ENCODE measurements around the gene SF3A2.
A peak's percentile ranks its signal among the peaks of the same experiment; 100 is the strongest.

SF3A2 gene

GRCh38 chr19:2207991-2208860, 28.4 kb upstream of the SF3A2 start:
- Histone ChIP-seq H4K8ac (ENCODE audit: low read depth, low read length) (peak overlapping the region; percentile 43), H3K23ac (ENCODE audit: low read depth, low read length, poor library complexity) (no peak overlapping the region), H3K18ac (ENCODE audit: low read length) (peak overlapping the region; percentile 48), H2BK12ac (ENCODE audit: low read length) (peak overlapping the region; percentile 41), H3K4ac (ENCODE audit: low read length) (no peak overlapping the region), H2BK120ac (ENCODE audit: low read depth, low read length) (no peak overlapping the region), H3K14ac (ENCODE audit: low read length) (no peak overlapping the region), H4K91ac (ENCODE audit: low read depth, low read length, poor library complexity) (peak overlapping the region; percentile 30), H3K79me1 (ENCODE audit: low read depth, low read length) (peaks cover 22% of the 10 kb centered on the region), H2AK5ac (ENCODE audit: low read depth, low read length) (peak overlapping the region; percentile 88), H3K27ac (replicated peaks; ENCODE audit: low read length) (no peak overlapping the region), H3K36me3 (replicated peaks in 1 of 2; ENCODE audit: control insufficient read depth in 2 of 2, insufficient read depth in 2 of 2, low read length in 2 of 2) (peaks cover 47 to 97% of the 10 kb centered on the region in 2 donors), H2AFZ (ENCODE audit: low read length) (no peak overlapping the region), H3K4me1 (ENCODE audit: control insufficient read depth in 2 of 2, insufficient read depth in 1 of 2, low read depth in 1 of 2, low read length in 2 of 2) (peaks cover 0 to 9% of the 10 kb centered on the region in 2 donors), H3K4me3 (ENCODE audit: low read length in 2 of 2) (no peak overlapping the region), H3K27me3 (ENCODE audit: control insufficient read depth in 3 of 3, insufficient read depth in 3 of 3, low read depth in 1 of 3, low read length in 3 of 3) (no peaks in the 10 kb centered on the region), H2BK15ac (ENCODE audit: low read length) (no peak overlapping the region), H2BK5ac (ENCODE audit: low read length) (no peak overlapping the region), H3K9me3 (replicated peaks in 1 of 2; ENCODE audit: control insufficient read depth in 2 of 2, insufficient read depth in 1 of 2, low read depth in 1 of 2, low read length in 2 of 2) (peaks cover 0 to 6% of the 10 kb centered on the region in 2 donors), H3K4me2 (ENCODE audit: insufficient read depth, low read length, poor library complexity, severe bottlenecking) (no peak overlapping the region), H3K9ac (ENCODE audit: low read depth, low read length, poor library complexity) (peak overlapping the region; percentile 4)
- DNase-seq (ENCODE audit: low spot score): peak; percentile 40
- no CpG with 5 or more reads among the region's 36 CpGs for WGBS, 2 donors (ENCODE audit: extremely low coverage in 2 of 2, insufficient read length in 2 of 2, insufficient replicate concordance in 1 of 2)

DNA sequence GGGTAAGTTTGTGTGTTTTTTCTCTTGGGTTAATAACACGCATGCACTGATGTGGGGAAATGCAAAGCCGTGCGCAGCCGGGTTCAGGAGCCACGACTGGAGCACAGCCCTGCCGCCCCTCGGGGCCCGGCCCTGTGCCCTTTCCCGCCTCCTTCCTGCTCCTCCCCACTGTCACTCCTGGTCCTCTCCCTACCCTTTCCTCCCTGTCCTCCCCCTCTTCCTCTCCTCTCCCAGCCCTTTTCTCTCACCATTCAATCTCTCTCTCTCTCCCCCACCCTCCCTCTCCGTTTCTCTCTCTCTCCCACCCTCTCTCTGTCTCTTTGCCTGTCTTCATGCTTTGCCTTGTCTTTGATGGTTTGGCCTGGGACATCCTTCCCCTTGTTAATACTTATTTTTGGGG, 27.6 kb upstream of the SF3A2 start:
- H3K4me3 ChIP-seq (ENCODE audit: low read length in 2 of 2): no peak overlapping the region
- no peak overlapping the region for H2AK5ac ChIP-seq (ENCODE audit: low read depth, low read length)
- no peak overlapping the region for H2BK120ac ChIP-seq (ENCODE audit: low read depth, low read length)
- H3K14ac ChIP-seq (ENCODE audit: low read length): no peak overlapping the region
- peaks cover 50 to 97% of the 10 kb centered on the region in 2 donors for H3K36me3 ChIP-seq (replicated peaks in 1 of 2; ENCODE audit: control insufficient read depth in 2 of 2, insufficient read depth in 2 of 2, low read length in 2 of 2)
- no peak overlapping the region for H2BK15ac ChIP-seq (ENCODE audit: low read length)
- no peak overlapping the region for H3K9ac ChIP-seq (ENCODE audit: low read depth, low read length, poor library complexity)
- peaks cover 19% of the 10 kb centered on the region for H3K79me1 ChIP-seq (ENCODE audit: low read depth, low read length)
- H3K4me1 ChIP-seq (ENCODE audit: control insufficient read depth in 2 of 2, insufficient read depth in 1 of 2, low read depth in 1 of 2, low read length in 2 of 2): peaks cover 0 to 9% of the 10 kb centered on the region in 2 donors
- H3K18ac ChIP-seq (ENCODE audit: low read length): no peak overlapping the region
- DNase-seq (ENCODE audit: low spot score): no peak
- H3K27ac ChIP-seq (replicated peaks; ENCODE audit: low read length): no peak overlapping the region
- no peak overlapping the region for H3K4ac ChIP-seq (ENCODE audit: low read length)
- H3K27me3 ChIP-seq (ENCODE audit: control insufficient read depth in 3 of 3, insufficient read depth in 3 of 3, low read depth in 1 of 3, low read length in 3 of 3): no peaks in the 10 kb centered on the region
- H2AFZ ChIP-seq (ENCODE audit: low read length): no peak overlapping the region
- no peak overlapping the region for H4K91ac ChIP-seq (ENCODE audit: low read depth, low read length, poor library complexity)
- peaks cover 0 to 4% of the 10 kb centered on the region in 2 donors for H3K9me3 ChIP-seq (replicated peaks in 1 of 2; ENCODE audit: control insufficient read depth in 2 of 2, insufficient read depth in 1 of 2, low read depth in 1 of 2, low read length in 2 of 2)
- WGBS, 2 donors (ENCODE audit: extremely low coverage in 2 of 2, insufficient read length in 2 of 2, insufficient replicate concordance in 1 of 2): 100% methylated on average over 1 of the region's 10 CpGs; no CpG with 5 or more reads in 1 of the 2 donors
- H4K8ac ChIP-seq (ENCODE audit: low read depth, low read length): no peak overlapping the region
- no peak overlapping the region for H3K4me2 ChIP-seq (ENCODE audit: insufficient read depth, low read length, poor library complexity, severe bottlenecking)
- no peak overlapping the region for H2BK12ac ChIP-seq (ENCODE audit: low read length)
- H2BK5ac ChIP-seq (ENCODE audit: low read length): no peak overlapping the region
- H3K23ac ChIP-seq (ENCODE audit: low read depth, low read length, poor library complexity): no peak overlapping the region

GRCh38 chr19:2209408-2209807, 27.2 kb upstream of the SF3A2 start:
- Histone ChIP-seq H3K23ac (ENCODE audit: low read depth, low read length, poor library complexity) (no peak overlapping the region), H2BK120ac (ENCODE audit: low read depth, low read length) (no peak overlapping the region), H3K27ac (replicated peaks; ENCODE audit: low read length) (no peak overlapping the region), H2AK5ac (ENCODE audit: low read depth, low read length) (no peak overlapping the region), H4K91ac (ENCODE audit: low read depth, low read length, poor library complexity) (no peak overlapping the region), H3K4me1 (ENCODE audit: control insufficient read depth in 2 of 2, insufficient read depth in 1 of 2, low read depth in 1 of 2, low read length in 2 of 2) (peaks cover 0 to 9% of the 10 kb centered on the region in 2 donors), H3K14ac (ENCODE audit: low read length) (peak overlapping the region; percentile 63), H2AFZ (ENCODE audit: low read length) (no peak overlapping the region), H3K79me1 (ENCODE audit: low read depth, low read length) (peaks cover 18% of the 10 kb centered on the region), H3K4me3 (ENCODE audit: low read length in 2 of 2) (no peak overlapping the region), H2BK5ac (ENCODE audit: low read length) (peak overlapping the region; percentile 75), H3K4ac (ENCODE audit: low read length) (no peak overlapping the region), H3K9ac (ENCODE audit: low read depth, low read length, poor library complexity) (peak overlapping the region; percentile 21), H3K27me3 (ENCODE audit: control insufficient read depth in 3 of 3, insufficient read depth in 3 of 3, low read depth in 1 of 3, low read length in 3 of 3) (no peaks in the 10 kb centered on the region), H3K18ac (ENCODE audit: low read length) (no peak overlapping the region), H2BK12ac (ENCODE audit: low read length) (peak overlapping the region; percentile 22), H3K4me2 (ENCODE audit: insufficient read depth, low read length, poor library complexity, severe bottlenecking) (no peak overlapping the region), H4K8ac (ENCODE audit: low read depth, low read length) (no peak overlapping the region), H3K9me3 (replicated peaks in 1 of 2; ENCODE audit: control insufficient read depth in 2 of 2, insufficient read depth in 1 of 2, low read depth in 1 of 2, low read length in 2 of 2) (peaks cover 0 to 3% of the 10 kb centered on the region in 2 donors), H3K36me3 (replicated peaks in 1 of 2; ENCODE audit: control insufficient read depth in 2 of 2, insufficient read depth in 2 of 2, low read length in 2 of 2) (peaks cover 49 to 97% of the 10 kb centered on the region in 2 donors), H2BK15ac (ENCODE audit: low read length) (no peak overlapping the region)
- no peak for DNase-seq (ENCODE audit: low spot score)
- no CpG with 5 or more reads among the region's 17 CpGs for WGBS, 2 donors (ENCODE audit: extremely low coverage in 2 of 2, insufficient read length in 2 of 2, insufficient replicate concordance in 1 of 2)

- H3K9me3 ChIP-seq (replicated peaks in 1 of 2; ENCODE audit: control insufficient read depth in 2 of 2, insufficient read depth in 1 of 2, low read depth in 1 of 2, low read length in 2 of 2): peaks cover 0 to 3% of the 10 kb centered on the region in 2 donors
- no peak overlapping the region for H3K4ac ChIP-seq (ENCODE audit: low read length)
- no peak overlapping the region for H2AFZ ChIP-seq (ENCODE audit: low read length)
- H3K4me1 ChIP-seq (ENCODE audit: control insufficient read depth in 2 of 2, insufficient read depth in 1 of 2, low read depth in 1 of 2, low read length in 2 of 2): peaks cover 0 to 9% of the 10 kb centered on the region in 2 donors
- no peak overlapping the region for H3K4me2 ChIP-seq (ENCODE audit: insufficient read depth, low read length, poor library complexity, severe bottlenecking)
- no peak overlapping the region for H2BK15ac ChIP-seq (ENCODE audit: low read length)
- H4K91ac ChIP-seq (ENCODE audit: low read depth, low read length, poor library complexity): peak overlapping the region; percentile 30
- H3K36me3 ChIP-seq (replicated peaks in 1 of 2; ENCODE audit: control insufficient read depth in 2 of 2, insufficient read depth in 2 of 2, low read length in 2 of 2): peaks cover 53 to 99% of the 10 kb centered on the region in 2 donors
- H3K18ac ChIP-seq (ENCODE audit: low read length): no peak overlapping the region
- H2BK120ac ChIP-seq (ENCODE audit: low read depth, low read length): no peak overlapping the region
- H2BK5ac ChIP-seq (ENCODE audit: low read length): peak overlapping the region; percentile 39
- DNase-seq (ENCODE audit: low spot score): no peak
- no peak overlapping the region for H2AK5ac ChIP-seq (ENCODE audit: low read depth, low read length)
- H2BK12ac ChIP-seq (ENCODE audit: low read length): no peak overlapping the region
- no peak overlapping the region for H3K4me3 ChIP-seq (ENCODE audit: low read length in 2 of 2)
- H3K23ac ChIP-seq (ENCODE audit: low read depth, low read length, poor library complexity): no peak overlapping the region
- H3K27ac ChIP-seq (replicated peaks; ENCODE audit: low read length): no peak overlapping the region
- H3K9ac ChIP-seq (ENCODE audit: low read depth, low read length, poor library complexity): no peak overlapping the region
- no peak overlapping the region for H3K14ac ChIP-seq (ENCODE audit: low read length)
- H3K79me1 ChIP-seq (ENCODE audit: low read depth, low read length): peaks cover 17% of the 10 kb centered on the region
- no peaks in the 10 kb centered on the region for H3K27me3 ChIP-seq (ENCODE audit: control insufficient read depth in 3 of 3, insufficient read depth in 3 of 3, low read depth in 1 of 3, low read length in 3 of 3)
- no peak overlapping the region for H4K8ac ChIP-seq (ENCODE audit: low read depth, low read length)
- WGBS, 2 donors (ENCODE audit: extremely low coverage in 2 of 2, insufficient read length in 2 of 2, insufficient replicate concordance in 1 of 2): no CpG with 5 or more reads among the region's 21 CpGs
Observed at GRCh38 chr19:2210206-2210605, 26.4 kb upstream of the SF3A2 start.
